ENCODE measurements around the gene GJD3.

DNA sequence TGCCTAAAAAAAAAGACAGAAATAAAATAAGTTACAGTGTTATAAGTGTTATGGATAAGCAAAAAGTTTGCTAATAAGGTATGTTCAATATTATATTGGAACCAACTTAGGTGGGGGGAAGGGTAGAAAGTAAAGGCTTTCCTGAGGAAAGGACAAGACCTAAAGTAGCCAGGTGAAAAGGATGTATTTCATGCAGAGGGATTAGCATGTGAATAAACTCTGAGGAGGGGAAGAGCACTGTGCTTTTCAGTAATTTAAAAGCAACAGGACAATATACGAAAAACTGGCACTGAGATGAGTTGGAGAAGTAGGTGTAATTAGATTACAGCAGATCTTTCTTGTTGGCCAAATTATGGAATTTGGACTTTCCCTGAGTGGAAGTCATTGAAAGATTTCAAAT, 45.5 kb upstream of the GJD3 start:
- TF ChIP-seq, protein P1, sequence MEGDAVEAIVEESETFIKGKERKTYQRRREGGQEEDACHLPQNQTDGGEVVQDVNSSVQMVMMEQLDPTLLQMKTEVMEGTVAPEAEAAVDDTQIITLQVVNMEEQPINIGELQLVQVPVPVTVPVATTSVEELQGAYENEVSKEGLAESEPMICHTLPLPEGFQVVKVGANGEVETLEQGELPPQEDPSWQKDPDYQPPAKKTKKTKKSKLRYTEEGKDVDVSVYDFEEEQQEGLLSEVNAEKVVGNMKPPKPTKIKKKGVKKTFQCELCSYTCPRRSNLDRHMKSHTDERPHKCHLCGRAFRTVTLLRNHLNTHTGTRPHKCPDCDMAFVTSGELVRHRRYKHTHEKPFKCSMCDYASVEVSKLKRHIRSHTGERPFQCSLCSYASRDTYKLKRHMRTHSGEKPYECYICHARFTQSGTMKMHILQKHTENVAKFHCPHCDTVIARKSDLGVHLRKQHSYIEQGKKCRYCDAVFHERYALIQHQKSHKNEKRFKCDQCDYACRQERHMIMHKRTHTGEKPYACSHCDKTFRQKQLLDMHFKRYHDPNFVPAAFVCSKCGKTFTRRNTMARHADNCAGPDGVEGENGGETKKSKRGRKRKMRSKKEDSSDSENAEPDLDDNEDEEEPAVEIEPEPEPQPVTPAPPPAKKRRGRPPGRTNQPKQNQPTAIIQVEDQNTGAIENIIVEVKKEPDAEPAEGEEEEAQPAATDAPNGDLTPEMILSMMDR (IDR thresholded peaks at IDR 0.05), result no peak
- TF ChIP-seq POLR2A (IDR thresholded peaks at IDR 0.05), result no peak
